Endothelial cell of umbilical vein (primary cell): ENCODE data around the gene TNFRSF11A. TPM values are rescaled to one million over a fixed set of nuclear protein-coding genes. Genes with fewer than 3 reads are reported as not detected.

ENCODE experiments used
- BruUV-seq: library from RNA; stranded (reverse); fragments of 400-500 nt; replicated peaks from 2 replicates; lab custom pipeline; 2021; lab: Mats Ljungman, UMichigan
- CTCF ChIA-PET: fragments of 300-600, 350-600 bp; sonication (Branson Sonifier 250); formaldehyde crosslinking; loops from one replicate; lab custom pipeline; 2021; ENCODE audit warnings: antibody characterized with exemption, inconsistent platforms; lab: Charles Lee
- POLR2A ChIA-PET: fragments of 300-600, 350-600 bp; sonication (Branson Sonifier 250); formaldehyde crosslinking; loops from one replicate; lab custom pipeline; 2021; ENCODE audit warnings: antibody characterized with exemption, inconsistent platforms; lab: Charles Lee
- DNase-seq: peaks from one replicate; pipeline ENCODE4 v3.0.0-alpha.2; 2011; ENCODE audit warnings: low read depth, low spot score
- FAIRE-seq: peaks from 2 replicates; lab custom pipeline; 2011; peaks lifted over from hg19 to GRCh38; lab: Jason Lieb, UNC
- H2AFZ ChIP-seq: 2 replicates; pipeline ENCODE4 v1.6.0; 2012; ENCODE audit warnings: low read depth, low read length, control low read depth, inconsistent platforms
- H3K27ac ChIP-seq: 2 replicates; pipeline ENCODE4 v1.5.1; 2011; ENCODE audit warnings: low read depth, mild to moderate bottlenecking, control low read depth, low read length, moderate library complexity; ENCODE audit not compliant: insufficient read depth
- H3K27me3 ChIP-seq, 2 experiments: 2 replicates each; pipeline versions ENCODE4 v1.6.0 to v1.6.1; 2011; ENCODE audit warnings: low read length in 2 of 2, mixed read lengths in 1 of 2; ENCODE audit not compliant: control insufficient read depth in 2 of 2, insufficient read depth in 2 of 2
- H3K36me3 ChIP-seq, 2 experiments: 2 replicates in 1 of 2; 3 replicates in 1 of 2; pipeline ENCODE4 v1.5.1; 2011; ENCODE audit warnings: low read length in 2 of 2, mild to moderate bottlenecking in 1 of 2, moderate library complexity in 1 of 2; ENCODE audit not compliant: control insufficient read depth in 2 of 2, insufficient read depth in 2 of 2; ENCODE audit errors: extremely low read depth in 1 of 2
- H3K4me1 ChIP-seq: 3 replicates; pipeline ENCODE4 v1.5.1; 2011; ENCODE audit warnings: mild to moderate bottlenecking, low read length; ENCODE audit not compliant: control insufficient read depth, insufficient read depth; ENCODE audit errors: extremely low read depth
- H3K4me2 ChIP-seq: 2 replicates; pipeline ENCODE4 v1.6.1; 2011; ENCODE audit warnings: low read length, control low read depth, mixed read lengths; ENCODE audit not compliant: insufficient read depth
- H3K4me3 ChIP-seq, 3 experiments: fragments of 200-600 bp in 1 of 3; sonication (generic), shearing (Covaris generic) in 1 of 3; replicated peaks in 1 of 3; 2 replicates each; pipeline ENCODE4 v1.5.1; 2011 to 2016; ENCODE audit warnings: control low read depth in 3 of 3, low read length in 3 of 3, mild to moderate bottlenecking in 2 of 3, inconsistent platforms in 1 of 3, low read depth in 1 of 3, moderate library complexity in 1 of 3; ENCODE audit not compliant: insufficient read depth in 1 of 3
- H3K79me2 ChIP-seq: 2 replicates; pipeline ENCODE4 v1.6.0; 2012; ENCODE audit warnings: low read length, inconsistent platforms; ENCODE audit not compliant: control insufficient read depth, insufficient read depth
- H3K9ac ChIP-seq: replicated peaks from 2 replicates; pipeline ENCODE3; 2011; ENCODE audit warnings: low read length, control low read depth; ENCODE audit not compliant: insufficient read depth; ENCODE audit errors: extremely low read depth
- H3K9me1 ChIP-seq: replicated peaks from 3 replicates; pipeline ENCODE4 v1.6.0; 2011; ENCODE audit warnings: mild to moderate bottlenecking, low read length; ENCODE audit not compliant: control insufficient read depth, insufficient read depth; ENCODE audit errors: extremely low read depth
- H3K9me3 ChIP-seq: replicated peaks from 2 replicates; pipeline ENCODE4 v1.5.1; 2012; ENCODE audit warnings: low read length, inconsistent platforms; ENCODE audit not compliant: control insufficient read depth, insufficient read depth
- H4K20me1 ChIP-seq: replicated peaks from 2 replicates; pipeline ENCODE3; 2011; ENCODE audit warnings: mild to moderate bottlenecking, low read length; ENCODE audit not compliant: control insufficient read depth, insufficient read depth; ENCODE audit errors: extremely low read depth
- CTCF ChIP-seq, 2 donors: IDR thresholded peaks; 1 replicate in 1 of 2; 2 replicates in 1 of 2; pipeline ENCODE4 v1.5.1; 2011; ENCODE audit warnings: low read length in 2 of 2, mild to moderate bottlenecking in 2 of 2, moderate library complexity in 2 of 2, control low read depth in 1 of 2, inconsistent platforms in 1 of 2, low read depth in 1 of 2; ENCODE audit not compliant: insufficient read depth in 1 of 2; ENCODE audit errors: extremely low read depth in 1 of 2
- EZH2 ChIP-seq: IDR thresholded peaks from 2 replicates; pipeline ENCODE4 v1.6.1; 2012; ENCODE audit warnings: borderline replicate concordance, low read depth, mild to moderate bottlenecking, moderate library complexity, low read length, inconsistent platforms; ENCODE audit not compliant: severe bottlenecking
- FOS ChIP-seq: IDR thresholded peaks from 2 replicates; pipeline ENCODE4 v1.6.1; 2011; ENCODE audit warnings: mild to moderate bottlenecking, low read length, moderate library complexity, borderline replicate concordance; ENCODE audit not compliant: insufficient read depth
- GATA2 ChIP-seq: IDR thresholded peaks from 2 replicates; pipeline ENCODE4 v1.7.0; 2011; ENCODE audit warnings: low read depth, mild to moderate bottlenecking, moderate library complexity, mixed read lengths, low read length; ENCODE audit not compliant: insufficient read length, insufficient read depth
- JUN ChIP-seq: IDR thresholded peaks from 2 replicates; pipeline ENCODE4 v1.6.1; 2011; ENCODE audit warnings: borderline replicate concordance, low read depth; ENCODE audit not compliant: insufficient read length, insufficient read depth
- MAX ChIP-seq: IDR thresholded peaks from 2 replicates; pipeline ENCODE4 v1.6.1; 2011; ENCODE audit not compliant: insufficient read depth, insufficient read length
- MYC ChIP-seq: IDR thresholded peaks from one replicate; pipeline ENCODE4 v1.6.1; 2011; ENCODE audit warnings: mild to moderate bottlenecking, low read depth, low read length
- POLR2A ChIP-seq: IDR thresholded peaks from 2 replicates; pipeline ENCODE4 v1.6.1; 2012; ENCODE audit warnings: low read depth, mild to moderate bottlenecking, control low read depth, low read length
- POLR2AphosphoS5 ChIP-seq: IDR thresholded peaks from 2 replicates; pipeline ENCODE4 v1.6.1; 2012; ENCODE audit warnings: low read depth, mild to moderate bottlenecking, control low read depth, low read length, moderate library complexity; ENCODE audit not compliant: insufficient read depth
- dilution Hi-C: fragments of 300-500 bp; cut with MboI; formaldehyde crosslinking; loops from one replicate; pipeline ENCODE4 v1.15.0; 2019; ENCODE audit warnings: low sequenced_read_pairs; ENCODE audit not compliant: extremely low pct_ligation_motif_present
- intact Hi-C: fragments of 100-400 bp; cut with micrococcal nuclease; formaldehyde crosslinking; loops from one replicate; pipeline ENCODE4 v1.10.0; 2022
- polyA plus RNA-seq, 4 experiments: library from polyadenylated mRNA; depleted of rRNA in 3 of 4; stranded (reverse) in 3 of 4; unstranded in 1 of 4; fragments of >200 nt; gene quantifications; 2 replicates each; pipeline versions ENCODE4 v1.2.1 to v1.2.3, GENCODE V29; 2011 to 2012; ENCODE audit warnings: missing spikeins in 1 of 4
- total RNA-seq: library from RNA; stranded (reverse); gene quantifications from 2 replicates; pipeline ENCODE4 v1.2.3, GENCODE V29; 2021

Gene TNFRSF11A
- total and polyA plus RNA-seq, 2 donors (not counting 3 experiments of a cell fraction or from before 2014, with no cell fraction given), result 10.4 to 11.1 TPM

GRCh38 chr18:62284637-62285036 is 40.5 kb upstream of the TNFRSF11A start:
- H3K79me2 ChIP-seq, result no peaks in the 10 kb centered on the region
- no TSS peak for BruUV-seq

GRCh38 chr18:62285281-62285680 is 39.8 kb upstream of the TNFRSF11A start:
- CTCF ChIA-PET, result no interaction called here
- intact Hi-C loops (no loop called here), dilution Hi-C loops (no loop called here)
- no peak for TF ChIP-seq MYC
- no peak for TF ChIP-seq JUN
- no peak for TF ChIP-seq GATA2
- no peak for TF ChIP-seq POLR2A
- TF ChIP-seq FOS, result no peak
- no peak for TF ChIP-seq CTCF (IDR thresholded peaks at IDR 0.05; ENCODE audit: extremely low read depth in 1 of 2, insufficient read depth in 1 of 2, low read depth in 1 of 2, low read length in 2 of 2)
- TF ChIP-seq POLR2AphosphoS5, result no peak
- TF ChIP-seq EZH2, result no peak
- no peak for TF ChIP-seq MAX
- Histone ChIP-seq H3K4me3 (no peak overlapping the region), H3K4me1 (peaks cover 26% of the 10 kb centered on the region), H3K27ac (no peak overlapping the region), H2AFZ (no peak overlapping the region), H3K27me3 (no peaks in the 10 kb centered on the region), H3K9me3 (no peaks in the 10 kb centered on the region), H4K20me1 (no peaks in the 10 kb centered on the region), H3K79me2 (no peaks in the 10 kb centered on the region), H3K4me2 (no peak overlapping the region), H3K9me1 (no peaks in the 10 kb centered on the region), H3K9ac (no peak overlapping the region), H3K36me3 (peaks cover 2 to 9% of the 10 kb centered on the region in 2 experiments)
- FAIRE-seq, result no peak
- BruUV-seq, result no TSS peak
- DNase-seq, result no peak
- POLR2A ChIA-PET, result no interaction called here

More at GRCh38 chr18:62284637-62285036, 40.5 kb upstream of the TNFRSF11A start:
- intact Hi-C loops (loop anchor here (5.0 kb wide), 1 partner anchor 48 kb away; no protein-coding TSS in a partner anchor), dilution Hi-C loops (no loop called here)
- H3K9ac ChIP-seq, result no peak overlapping the region
- H3K9me1 ChIP-seq, result no peaks in the 10 kb centered on the region
- ChIA-PET POLR2A (no interaction called here), CTCF (no interaction called here)
- H2AFZ ChIP-seq, result no peak overlapping the region
- H3K27me3 ChIP-seq, result no peaks in the 10 kb centered on the region
- H3K27ac ChIP-seq, result no peak overlapping the region
- no peak overlapping the region for H3K4me3 ChIP-seq
- DNase-seq (no peak), FAIRE-seq (no peak)
- no peak overlapping the region for H3K4me2 ChIP-seq
- no peaks in the 10 kb centered on the region for H3K9me3 ChIP-seq
- no peaks in the 10 kb centered on the region for H4K20me1 ChIP-seq
- peaks cover 4 to 9% of the 10 kb centered on the region in 2 experiments for H3K36me3 ChIP-seq
- H3K4me1 ChIP-seq, result peaks cover 28% of the 10 kb centered on the region
- TF ChIP-seq MYC, result no peak
- TF ChIP-seq JUN, result no peak
- TF ChIP-seq MAX, result no peak
